Measurements from ENCODE around the gene KIF26A.

- TF ChIP-seq EZH2 (IDR thresholded peaks at IDR 0.05; ENCODE audit: borderline replicate concordance, insufficient read depth, low read depth, low read length, poor library complexity, severe bottlenecking) (no peak), CTCF (IDR thresholded peaks at IDR 0.05) (no peak)
These were observed 66.3 kb downstream of the KIF26A start for GRCh38 chr14:104204660-104205149.
